NOMO-1 treated with DMSO at 0.1 percent for 48 hours (cell line): ENCODE measurements around the gene RMRP.

Experiments used
- DNase-seq: peaks from one replicate; lab custom pipeline; 2025; ENCODE audit not compliant: unreplicated experiment; lab: John Stamatoyannopoulos, UW

RMRP gene

DNA sequence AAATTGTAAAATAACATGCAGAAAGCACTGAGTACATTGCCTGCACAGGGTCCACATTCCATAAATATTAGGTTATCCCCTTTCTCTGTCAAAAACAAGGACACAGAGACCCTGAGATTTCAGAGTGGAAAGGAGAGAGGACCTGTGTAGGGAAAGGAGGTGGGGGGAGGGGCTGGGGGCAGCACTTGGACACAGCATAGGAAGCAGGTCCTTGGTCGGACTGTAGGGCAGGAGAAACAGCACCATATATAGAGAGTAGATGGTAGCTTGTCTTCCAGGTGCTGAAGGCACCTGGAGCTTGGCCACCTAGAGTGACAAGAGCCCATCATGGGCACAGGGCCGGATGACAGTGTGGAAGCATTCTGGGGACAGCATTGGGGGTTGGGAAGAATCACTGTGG lies 29.5 kb upstream of the RMRP start:
- no peak for DNase-seq

DNA sequence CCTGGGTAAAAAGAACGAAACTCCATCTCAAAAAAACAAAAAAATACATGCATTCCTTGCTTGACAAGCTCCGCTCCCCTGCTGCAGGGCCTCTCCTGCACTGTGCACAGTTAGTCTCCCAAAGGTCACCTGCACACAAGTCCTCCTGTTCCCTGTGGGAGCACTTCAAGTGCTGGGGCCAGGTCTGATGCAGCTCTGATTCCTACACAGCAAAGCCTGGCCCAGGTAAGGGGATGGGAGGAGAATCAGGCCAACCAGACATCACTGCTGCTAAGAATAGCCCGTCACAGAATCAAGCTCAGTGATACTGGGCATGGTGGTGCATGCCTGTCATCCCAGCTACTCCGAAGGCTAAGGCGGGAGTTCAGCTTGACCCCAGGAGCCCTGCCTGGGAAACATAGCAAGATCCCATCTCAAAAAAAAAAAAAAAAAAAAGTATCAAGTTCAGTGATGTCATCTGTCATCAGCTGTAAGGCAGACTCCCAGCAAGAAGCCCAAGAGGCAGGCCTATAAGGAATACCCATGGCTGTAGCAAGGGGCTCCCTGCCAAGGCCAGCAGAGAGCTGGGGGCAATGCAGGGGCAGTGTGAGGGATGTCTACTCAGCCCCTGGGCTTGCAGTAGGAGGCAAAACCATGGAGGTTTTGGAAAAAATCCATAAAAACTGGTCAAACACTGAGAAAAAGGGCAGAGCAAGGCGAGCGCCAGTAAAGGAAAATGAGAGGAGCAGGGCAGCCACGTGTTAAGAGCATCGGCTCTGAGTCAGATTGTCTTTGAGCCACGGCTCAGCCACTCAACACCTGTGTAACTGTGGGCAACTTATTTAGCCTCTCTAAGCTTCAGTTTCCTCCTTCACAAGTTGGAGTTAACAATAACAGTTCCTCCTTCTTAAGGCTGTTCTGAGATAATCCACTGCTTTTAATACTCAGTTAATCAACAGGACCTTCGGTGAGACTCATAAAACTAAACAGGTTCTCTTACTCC lies 28.7 kb upstream of the RMRP start:
- no peak for DNase-seq

DNA sequence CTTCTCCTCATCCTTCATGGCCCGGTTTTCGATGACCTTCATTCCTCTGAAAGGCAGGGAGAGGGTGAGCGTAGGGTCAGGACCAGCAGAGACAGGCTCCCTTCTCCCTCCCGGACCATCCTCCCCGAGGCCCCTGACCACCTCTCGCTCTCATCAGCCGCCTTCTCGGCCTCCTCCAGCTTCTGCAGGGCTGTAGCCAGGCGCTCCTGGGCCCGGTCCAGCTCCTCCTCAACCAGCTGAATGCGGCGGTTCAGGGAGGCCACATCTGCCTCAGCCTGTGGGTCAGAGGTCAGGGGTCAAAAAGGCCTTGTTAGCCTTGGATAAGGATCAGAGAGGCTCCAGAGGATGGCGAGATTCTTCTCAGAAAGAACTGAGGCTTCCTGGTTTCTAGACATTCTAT lies 27.7 kb upstream of the RMRP start:
- no peak for DNase-seq

DNA sequence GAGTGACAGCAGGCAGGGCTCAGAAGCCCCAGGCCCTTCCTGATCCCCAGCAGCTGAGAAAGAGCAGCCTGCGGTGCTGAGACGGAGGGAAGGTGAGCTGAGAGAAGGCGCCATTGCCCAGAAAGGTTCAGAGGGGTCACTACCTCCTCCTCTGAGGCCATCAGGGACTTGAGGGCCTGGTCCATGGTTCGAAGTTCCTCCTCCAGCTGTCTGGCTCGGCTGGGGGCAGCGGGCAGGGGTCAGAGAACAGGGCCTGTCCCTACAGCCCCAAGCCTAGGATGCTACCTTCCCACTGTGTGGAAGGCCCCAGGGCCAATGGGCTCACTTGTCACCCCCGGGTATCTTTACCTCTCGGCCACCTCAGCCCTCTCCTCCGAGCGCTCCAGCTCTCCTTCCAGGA lies 27.1 kb upstream of the RMRP start:
- no peak for DNase-seq

DNA sequence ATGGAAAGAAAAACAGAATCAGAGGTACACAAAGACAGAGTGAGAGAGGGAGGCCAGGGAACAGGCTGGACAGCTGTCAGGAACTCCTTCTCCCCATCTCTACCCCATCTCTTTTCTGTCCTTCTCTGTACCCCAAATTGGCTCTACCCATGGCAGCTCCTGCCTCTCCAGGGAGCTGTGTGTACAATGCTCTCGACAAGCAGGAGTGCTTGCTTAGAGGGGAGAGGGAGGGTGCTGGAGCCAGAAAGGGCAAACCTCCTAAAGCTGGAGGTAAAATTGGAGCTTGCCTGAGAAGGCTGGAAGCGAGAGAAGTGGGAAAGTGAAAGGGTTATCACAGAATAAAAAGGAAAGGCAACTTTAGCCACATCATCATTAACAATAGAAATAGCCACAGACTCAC lies 25.5 kb upstream of the RMRP start:
- no peak for DNase-seq

DNA sequence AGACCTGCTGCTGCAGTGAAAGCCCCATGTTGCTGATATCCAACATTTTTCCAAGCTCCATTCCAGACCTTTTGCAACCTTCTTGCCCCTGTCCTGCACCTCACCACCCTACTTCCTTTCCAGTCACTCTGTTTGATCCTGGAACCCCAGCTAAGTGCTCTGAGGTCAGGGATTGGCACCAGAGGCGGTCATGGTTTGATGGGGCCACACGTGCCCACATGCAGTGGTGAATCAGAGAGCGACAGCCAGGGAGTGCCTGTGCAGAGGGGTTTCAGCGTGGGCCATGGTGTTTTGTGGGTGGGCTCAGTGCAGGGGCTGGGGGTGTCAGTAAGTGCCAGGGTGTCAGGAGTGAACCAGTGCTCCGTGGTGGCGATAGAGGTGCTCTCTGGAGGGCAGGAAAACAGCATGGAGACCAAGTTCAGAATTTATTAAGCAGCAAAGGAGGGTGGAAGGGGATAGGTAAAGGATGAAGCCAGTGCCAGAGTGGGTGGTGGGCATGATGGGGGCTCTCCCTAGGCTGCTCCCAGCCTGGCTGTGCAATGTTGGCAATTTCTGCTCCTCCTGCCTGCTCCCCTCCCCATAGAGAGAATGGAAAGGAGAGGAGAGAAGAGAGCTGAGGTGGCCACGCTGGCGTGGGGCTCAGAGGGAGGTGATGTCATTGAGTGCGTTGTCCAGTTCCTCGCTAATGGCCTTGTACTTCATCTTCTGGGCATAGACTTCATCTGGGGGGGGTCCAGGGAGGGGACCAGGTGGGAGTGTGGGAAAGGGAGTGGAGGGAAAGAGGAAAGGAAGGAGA lies 24.9 kb upstream of the RMRP start:
- DNase-seq: no peak

DNA sequence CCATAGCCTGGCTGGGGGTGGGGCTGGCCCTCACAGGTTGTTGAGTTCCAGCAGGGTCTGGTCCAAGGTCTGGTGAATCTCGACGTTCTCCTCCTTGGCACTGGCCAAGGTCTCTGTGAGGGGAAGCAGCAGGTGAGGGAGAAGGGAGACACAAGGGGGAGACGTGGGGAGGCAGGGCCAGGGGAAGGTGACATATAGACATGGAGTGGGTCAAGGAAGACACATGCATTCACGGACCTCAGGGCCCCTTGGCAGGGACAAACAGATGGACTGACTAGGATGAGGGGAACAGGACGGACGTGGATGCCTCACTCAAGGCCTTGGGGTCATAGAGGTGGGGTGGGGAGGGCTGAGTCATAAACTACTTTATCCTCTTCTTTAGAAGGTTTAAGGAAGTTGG lies 24.2 kb upstream of the RMRP start:
- DNase-seq: no peak

DNA sequence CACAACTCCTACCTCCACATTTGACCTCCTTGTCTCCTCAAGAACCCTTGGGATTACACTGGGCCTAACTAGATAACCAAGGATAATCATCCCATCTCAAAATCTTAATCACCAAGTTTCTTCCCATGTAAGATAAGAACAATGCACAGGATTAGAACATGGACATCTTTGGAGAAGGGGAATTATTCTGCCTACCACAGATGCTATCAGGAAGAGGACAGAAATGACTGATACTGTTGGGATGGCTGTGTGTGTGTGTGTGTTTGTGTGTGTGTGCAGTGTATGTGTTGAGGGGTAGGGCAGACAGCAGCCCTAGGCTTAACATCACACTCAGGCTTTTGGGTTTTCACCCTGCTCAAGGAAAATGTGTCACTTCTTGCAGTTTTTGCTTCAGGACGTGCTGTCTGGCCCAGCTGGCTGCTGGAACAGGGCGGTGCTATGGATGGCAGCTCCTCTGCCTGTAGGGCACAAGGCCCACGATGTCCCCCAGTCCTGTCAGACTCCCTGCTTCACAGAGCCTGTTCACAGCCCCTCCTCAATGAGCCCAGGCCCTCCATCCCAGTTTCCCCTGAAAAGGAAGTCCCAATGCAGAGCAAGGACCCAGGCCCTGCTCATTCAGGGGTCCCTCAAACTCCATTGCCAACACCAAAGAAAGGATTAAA lies 23.7 kb upstream of the RMRP start:
- no peak for DNase-seq

DNA sequence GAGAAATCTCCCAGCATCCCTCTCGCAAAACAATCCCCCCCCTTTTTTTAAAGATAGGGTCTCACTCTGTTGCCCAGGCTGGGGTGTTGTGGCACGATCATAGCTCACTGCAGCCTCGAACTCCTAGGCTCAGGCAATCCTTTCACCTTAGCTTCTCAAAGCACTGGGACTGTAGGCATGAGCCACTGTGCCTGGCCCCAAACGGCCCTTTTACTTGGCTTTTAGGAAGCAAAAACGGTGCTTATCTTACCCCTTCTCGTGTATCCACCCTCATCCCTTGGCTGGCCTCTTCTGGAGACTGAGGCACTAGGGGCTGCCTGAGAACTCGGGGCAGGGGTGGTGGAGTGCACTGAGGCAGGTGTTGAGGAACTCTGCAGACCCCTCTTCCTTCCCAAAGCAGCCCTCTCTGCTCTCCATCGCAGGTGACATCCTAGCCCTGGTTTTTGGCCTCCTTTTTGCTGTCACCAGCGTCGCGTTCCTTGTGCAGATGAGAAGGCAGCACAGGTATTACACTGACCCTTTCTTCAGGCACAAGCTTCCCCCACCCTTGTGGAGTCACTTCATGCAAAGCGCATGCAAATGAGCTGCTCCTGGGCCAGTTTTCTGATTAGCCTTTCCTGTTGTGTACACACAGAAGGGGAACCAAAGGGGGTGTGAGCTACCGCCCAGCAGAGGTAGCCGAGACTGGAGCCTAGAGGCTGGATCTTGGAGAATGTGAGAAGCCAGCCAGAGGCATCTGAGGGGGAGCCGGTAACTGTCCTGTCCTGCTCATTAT lies 22.7 kb upstream of the RMRP start:
- no peak for DNase-seq

DNA sequence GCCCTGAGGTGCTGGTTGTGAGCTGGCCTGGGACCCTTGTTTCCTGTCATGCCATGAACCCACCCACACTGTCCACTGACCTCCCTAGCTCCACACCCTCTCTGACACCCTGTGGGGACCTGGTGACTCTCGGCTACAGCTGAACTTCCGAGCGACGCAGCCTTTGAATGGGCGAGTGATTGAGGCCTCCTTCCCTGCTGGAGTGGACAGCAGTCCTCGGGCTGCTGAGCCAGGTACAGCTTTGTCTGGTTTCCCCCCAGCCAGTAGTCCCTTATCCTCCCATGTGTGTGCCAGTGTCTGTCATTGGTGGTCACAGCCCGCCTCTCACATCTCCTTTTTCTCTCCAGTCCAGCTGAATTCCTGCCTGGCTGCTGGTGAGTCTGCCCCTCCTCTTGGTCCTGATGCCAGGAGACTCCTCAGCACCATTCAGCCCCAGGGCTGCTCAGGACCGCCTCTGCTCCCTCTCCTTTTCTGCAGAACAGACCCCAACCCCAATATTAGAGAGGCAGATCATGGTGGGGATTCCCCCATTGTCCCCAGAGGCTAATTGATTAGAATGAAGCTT lies 22.0 kb upstream of the RMRP start:
- no peak for DNase-seq

DNA sequence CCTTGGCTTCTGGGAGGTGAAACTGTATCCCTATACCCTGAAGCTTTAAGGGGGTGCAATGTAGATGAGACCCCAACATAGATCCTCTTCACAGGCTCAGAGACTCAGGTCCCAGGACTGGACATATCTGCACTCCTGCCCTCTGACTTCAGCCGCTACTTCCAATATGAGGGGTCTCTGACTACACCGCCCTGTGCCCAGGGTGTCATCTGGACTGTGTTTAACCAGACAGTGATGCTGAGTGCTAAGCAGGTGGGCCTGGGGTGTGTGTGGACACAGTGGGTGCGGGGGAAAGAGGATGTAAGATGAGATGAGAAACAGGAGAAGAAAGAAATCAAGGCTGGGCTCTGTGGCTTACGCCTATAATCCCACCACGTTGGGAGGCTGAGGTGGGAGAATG lies 21.3 kb upstream of the RMRP start:
- no peak for DNase-seq

DNA sequence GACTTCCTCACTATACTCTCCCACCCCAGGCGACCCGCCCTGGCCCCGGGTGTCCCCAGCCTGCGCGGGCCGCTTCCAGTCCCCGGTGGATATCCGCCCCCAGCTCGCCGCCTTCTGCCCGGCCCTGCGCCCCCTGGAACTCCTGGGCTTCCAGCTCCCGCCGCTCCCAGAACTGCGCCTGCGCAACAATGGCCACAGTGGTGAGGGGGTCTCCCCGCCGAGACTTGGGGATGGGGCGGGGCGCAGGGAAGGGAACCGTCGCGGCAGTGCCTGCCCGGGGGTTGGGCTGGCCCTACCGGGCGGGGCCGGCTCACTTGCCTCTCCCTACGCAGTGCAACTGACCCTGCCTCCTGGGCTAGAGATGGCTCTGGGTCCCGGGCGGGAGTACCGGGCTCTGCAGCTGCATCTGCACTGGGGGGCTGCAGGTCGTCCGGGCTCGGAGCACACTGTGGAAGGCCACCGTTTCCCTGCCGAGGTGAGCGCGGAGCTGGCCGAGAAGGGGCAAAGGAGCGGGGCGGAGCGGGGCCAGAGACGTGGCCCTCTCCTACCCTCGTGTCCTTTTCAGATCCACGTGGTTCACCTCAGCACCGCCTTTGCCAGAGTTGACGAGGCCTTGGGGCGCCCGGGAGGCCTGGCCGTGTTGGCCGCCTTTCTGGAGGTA lies 18.0 kb upstream of the RMRP start:
- no peak for DNase-seq

DNA sequence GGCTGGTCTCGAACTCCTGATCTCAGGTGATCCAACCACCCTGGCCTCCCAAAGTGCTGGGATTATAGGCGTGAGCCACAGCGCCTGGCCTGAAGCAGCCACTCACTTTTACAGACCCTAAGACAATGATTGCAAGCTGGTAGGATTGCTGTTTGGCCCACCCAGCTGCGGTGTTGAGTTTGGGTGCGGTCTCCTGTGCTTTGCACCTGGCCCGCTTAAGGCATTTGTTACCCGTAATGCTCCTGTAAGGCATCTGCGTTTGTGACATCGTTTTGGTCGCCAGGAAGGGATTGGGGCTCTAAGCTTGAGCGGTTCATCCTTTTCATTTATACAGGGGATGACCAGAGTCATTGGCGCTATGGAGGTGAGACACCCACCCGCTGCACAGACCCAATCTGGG lies 17.4 kb upstream of the RMRP start:
- DNase-seq: no peak

DNA sequence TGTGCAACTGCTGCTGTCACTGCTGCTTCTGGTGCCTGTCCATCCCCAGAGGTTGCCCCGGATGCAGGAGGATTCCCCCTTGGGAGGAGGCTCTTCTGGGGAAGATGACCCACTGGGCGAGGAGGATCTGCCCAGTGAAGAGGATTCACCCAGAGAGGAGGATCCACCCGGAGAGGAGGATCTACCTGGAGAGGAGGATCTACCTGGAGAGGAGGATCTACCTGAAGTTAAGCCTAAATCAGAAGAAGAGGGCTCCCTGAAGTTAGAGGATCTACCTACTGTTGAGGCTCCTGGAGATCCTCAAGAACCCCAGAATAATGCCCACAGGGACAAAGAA lies 16.2 kb upstream of the RMRP start:
- no peak for DNase-seq

DNA sequence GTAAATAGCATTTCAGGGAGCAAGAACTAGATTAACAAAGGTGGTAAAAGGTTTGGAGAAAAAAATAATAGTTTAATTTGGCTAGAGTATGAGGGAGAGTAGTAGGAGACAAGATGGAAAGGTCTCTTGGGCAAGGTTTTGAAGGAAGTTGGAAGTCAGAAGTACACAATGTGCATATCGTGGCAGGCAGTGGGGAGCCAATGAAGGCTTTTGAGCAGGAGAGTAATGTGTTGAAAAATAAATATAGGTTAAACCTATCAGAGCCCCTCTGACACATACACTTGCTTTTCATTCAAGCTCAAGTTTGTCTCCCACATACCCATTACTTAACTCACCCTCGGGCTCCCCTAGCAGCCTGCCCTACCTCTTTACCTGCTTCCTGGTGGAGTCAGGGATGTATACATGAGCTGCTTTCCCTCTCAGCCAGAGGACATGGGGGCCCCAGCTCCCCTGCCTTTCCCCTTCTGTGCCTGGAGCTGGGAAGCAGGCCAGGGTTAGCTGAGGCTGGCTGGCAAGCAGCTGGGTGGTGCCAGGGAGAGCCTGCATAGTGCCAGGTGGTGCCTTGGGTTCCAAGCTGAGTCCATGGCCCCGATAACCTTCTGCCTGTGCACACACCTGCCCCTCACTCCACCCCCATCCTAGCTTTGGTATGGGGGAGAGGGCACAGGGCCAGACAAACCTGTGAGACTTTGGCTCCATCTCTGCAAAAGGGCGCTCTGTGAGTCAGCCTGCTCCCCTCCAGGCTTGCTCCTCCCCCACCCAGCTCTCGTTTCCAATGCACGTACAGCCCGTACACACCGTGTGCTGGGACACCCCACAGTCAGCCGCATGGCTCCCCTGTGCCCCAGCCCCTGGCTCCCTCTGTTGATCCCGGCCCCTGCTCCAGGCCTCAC lies 15.6 kb upstream of the RMRP start, which contains the start of gene CA9:
CA9 (plus strand) TSS at position 797 of the 893 bp plus-strand sequence; CDS start at position 829, 32 bp downstream.
- DNase-seq: no peak

DNA sequence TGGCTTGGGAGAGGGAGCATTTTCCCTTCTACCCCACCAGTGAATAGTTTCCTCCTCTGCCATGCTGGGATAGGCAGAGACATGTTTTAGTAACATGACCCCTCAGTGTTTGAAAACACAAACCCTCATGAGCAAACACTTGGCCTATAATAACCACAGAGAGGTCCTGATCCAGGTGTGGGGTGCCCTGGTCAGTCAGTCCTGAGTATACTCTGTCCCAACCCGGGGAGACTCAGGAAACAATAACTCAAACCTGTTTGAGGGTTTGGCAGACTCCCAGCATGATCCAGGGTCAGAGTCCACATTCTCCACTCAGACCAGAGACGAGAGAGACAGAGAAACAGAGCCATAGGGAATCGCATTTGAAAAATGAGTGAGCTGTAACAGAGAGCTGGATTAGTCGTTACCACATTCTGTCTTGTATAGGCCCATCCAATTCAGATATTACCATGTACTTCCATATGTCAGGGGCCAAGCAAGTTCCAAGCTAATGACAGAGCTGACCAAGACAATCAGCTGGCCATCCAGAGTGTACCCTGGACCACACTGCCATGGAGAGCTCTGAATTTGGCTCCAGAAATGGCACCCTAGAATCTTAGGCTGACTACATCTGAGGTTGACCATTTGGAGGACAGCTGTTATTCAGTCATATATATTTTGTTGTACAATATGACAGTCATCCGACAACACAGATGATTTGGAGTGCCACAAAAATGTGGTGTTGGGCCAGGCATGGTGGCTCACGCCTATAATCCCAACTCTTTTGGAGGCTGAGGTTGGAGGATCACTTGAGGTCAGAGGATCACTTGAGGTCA lies 11.7 kb upstream of the RMRP start:
- no peak for DNase-seq

DNA sequence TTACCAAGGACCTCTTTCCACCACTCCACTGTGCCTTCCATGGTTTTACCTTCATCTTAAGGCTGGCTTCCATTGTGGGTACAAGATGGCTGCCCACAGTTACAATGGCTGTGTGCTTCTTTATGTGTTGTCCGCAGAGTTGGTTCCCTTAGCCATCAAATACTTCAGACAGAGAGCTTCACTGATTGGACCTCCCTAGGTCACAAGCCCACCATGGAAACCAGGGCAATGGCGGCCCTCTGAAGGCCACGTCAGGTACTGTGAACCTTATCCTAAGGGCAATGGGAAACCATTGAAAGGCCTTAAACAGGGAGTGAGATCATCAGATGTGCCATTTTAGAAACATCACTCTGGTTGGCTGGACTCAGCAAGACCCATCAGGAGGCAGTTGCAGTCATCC lies 10.1 kb upstream of the RMRP start:
- no peak for DNase-seq

DNA sequence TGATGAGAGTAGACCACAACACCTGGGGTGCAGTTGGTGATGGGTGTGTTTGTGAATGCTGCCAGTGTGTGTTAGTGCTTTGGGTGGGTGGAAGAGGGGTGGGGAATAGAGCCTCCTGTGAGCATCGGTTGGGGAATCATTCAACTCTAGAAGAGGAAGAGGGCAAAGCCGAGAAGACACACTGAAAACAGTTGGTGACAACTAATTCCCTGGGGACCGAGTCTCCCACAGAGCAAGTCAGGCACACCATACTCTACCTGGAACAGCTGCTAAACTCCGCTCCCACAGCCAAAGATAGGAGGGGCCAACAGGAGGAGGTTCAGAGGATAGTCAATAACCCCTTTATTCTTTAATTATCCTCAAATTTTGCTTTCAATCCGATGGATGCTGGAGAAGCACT lies 8.7 kb upstream of the RMRP start:
- no peak for DNase-seq
